ENCODE data around the gene F5. TPM values are rescaled to one million over a fixed set of nuclear protein-coding genes. Genes with fewer than 3 reads are reported as not detected.

The F5 gene
- total RNA-seq, 1 donor from 2014 or later, result 0.62 TPM

GRCh38 chr1:169588112-169588511 is 1.8 kb upstream of the F5 start:
- no peak for DNase-seq

- no peak for DNase-seq
Measured at GRCh38 chr1:169586067-169586394, 250 bp downstream of the F5 start.

- DNase-seq, result no peak
Measured at GRCh38 chr1:169585181-169585580, 1.1 kb downstream of the F5 start.

DNA sequence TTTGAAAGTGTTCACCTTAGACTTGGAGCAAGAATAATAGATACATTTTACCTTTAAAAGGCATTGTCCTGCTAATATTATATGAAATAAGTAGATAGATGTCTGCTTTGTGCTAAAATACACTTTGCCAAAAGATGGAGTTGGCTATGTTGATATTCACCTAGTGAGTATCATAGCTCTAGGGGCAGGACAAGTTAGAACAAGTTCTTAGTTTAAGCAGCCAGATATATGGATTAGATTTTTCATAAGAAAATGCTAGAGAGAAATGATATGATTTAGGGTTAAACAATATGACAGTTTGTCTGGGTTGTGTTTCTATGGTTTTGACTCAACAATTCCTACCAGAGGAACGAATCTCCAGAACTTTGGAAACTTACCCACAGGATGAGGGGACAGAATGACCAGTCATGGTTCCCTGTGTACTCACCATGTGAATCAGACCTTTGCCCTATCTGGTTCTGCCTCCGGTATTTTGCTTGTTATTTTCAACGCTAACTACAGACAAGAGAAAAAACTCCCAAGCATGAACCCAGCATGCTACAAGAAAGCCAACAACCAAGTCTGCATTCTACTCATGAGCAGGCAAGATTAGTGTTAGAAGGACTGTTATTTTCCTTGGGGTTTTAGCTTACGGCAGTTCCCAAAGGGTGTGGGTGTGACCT is 1.7 kb downstream of the F5 start:
- no peak for DNase-seq

- no peak for DNase-seq
Measured at GRCh38 chr1:169577981-169578738, 8.1 kb downstream of the F5 start.

DNA sequence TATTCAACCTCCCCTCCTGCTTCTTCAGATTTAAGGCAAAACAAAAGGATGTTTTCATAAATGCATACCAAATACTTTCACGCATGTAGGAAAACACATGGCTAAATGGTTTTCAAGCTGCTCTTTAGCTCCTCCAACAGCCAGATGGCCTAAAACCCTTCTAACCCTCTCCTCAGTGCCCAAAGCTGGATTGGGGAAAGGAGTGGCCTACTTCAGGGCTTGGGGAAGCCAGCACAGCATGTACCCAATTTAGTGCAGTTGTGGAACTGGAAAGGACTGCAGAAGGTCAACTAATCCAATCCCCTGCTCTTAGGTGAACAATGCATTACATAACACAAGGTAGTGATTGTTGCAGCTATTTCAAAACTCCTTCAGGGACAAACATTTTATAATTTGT is 9.3 kb downstream of the F5 start:
- no peak for DNase-seq

DNA sequence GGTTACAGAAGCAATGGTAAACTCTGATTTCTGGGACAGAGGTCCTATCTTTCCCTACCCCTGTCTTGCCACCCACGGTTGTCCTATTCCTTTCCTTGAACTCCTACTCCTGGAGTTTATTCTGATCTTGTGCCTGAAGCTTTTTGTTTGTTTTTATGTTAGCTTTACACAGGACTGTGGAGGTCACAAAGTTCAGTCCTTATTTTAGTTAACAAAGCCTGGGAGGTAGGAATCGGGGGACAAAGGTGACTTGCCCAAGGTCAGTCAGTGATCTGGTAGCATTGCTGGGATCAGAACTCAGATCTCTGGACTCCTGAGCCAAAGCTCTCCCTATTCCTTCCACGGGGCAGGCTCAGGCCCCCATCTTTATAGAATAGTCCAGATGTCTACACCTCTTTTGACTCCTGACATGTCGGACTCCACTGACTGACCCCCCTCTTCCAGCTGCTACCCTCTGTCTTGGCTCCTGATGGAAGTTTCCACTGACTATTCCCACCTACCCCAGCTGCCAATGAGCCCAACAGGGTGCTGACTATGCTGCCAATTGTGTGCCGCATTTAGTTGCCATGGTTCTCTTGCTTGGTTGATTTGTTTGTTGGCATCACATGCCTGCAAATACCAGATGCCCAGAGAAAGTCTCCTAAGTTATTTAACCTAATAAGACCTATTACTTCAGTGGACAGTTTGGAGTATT is 9.9 kb downstream of the F5 start:
- DNase-seq, result no peak

GRCh38 chr1:169574336-169574735 is 11.9 kb downstream of the F5 start:
- DNase-seq, result no peak

- no peak for DNase-seq
Measured at GRCh38 chr1:169572187-169572586, 14.1 kb downstream of the F5 start.

- no peak for DNase-seq
Measured at GRCh38 chr1:169571450-169571849, 14.8 kb downstream of the F5 start.

DNA sequence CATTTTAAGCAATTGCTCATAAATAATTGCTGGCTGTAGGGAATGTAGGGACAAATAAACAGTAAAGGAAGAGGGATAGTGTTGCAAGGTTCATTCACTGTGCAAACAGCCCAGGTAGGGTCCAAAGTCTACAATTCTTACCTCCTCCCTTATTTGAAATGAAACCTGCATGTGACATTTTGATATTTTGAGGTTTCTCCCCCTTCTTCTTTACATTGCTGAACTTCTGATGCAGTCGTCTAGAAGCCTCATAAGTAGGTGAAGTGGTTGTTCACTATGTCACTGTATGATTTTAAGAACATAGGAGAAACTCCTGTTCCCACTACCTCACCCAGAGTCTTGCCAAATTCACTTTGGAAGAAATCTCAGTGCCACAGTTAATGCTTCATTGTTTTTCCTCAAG is 16.1 kb downstream of the F5 start:
- DNase-seq, result no peak

DNA sequence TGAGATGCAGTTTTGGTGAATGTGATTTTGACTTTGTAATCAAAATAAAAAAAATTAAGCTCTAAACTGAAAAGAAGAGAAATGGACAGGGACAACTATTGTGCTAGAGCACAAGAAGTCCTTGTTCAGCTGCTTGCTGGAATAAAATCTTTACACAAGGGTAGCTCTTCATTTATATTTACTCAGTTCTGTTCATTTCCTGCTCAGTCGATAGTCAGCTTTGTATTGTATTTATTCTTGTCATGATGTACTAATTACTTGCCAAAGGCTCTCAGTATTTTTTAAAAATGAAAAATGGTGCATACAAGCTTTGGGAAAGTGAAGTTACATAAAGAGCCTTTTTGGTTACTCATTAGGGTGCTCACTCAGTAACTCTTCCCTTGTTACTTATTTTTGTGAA is 17.8 kb downstream of the F5 start:
- no peak for DNase-seq

GRCh38 chr1:169565335-169566271 is 20.7 kb downstream of the F5 start:
- no peak for DNase-seq

DNA sequence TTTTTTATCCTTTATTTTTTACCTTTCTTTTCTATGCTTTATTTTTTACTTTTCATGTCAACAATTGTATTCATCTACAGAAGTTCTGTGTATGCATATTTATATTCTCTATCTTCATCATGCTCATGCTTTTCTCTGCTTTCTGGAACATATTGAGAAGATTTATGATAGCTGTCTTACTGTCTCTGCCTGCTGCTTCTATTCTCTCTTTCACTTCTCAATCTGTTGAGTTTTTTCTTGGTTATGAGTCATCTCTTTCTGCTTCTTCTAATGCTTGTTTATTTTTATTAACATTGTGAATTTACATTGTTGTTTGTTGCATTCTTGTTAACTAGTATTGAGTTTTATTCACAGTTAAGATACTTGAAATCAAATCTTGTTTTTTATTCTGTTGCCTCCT is 22.6 kb downstream of the F5 start:
- no peak for DNase-seq

- no peak for DNase-seq
Measured at GRCh38 chr1:169563019-169563615, 23.2 kb downstream of the F5 start.

DNA sequence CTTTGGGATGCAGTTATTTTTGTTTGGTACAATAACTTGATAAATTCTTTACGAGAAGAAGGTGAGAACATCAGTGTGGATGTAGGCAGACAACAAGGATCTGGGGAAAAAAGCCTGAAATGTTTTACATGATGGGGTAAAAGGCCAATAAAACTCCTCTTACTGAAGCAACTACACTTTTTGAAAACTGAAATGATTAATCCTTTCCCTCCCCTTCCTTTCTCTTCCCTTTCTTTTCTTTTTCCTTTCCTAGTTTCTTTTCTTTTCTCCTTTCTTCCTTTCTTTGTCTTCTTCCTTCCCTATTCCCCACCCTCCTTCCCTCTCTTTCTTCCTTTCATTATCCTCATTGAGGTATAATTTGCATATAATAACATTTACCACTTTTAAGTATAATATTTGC is 24.6 kb downstream of the F5 start:
- DNase-seq, result no peak

DNA sequence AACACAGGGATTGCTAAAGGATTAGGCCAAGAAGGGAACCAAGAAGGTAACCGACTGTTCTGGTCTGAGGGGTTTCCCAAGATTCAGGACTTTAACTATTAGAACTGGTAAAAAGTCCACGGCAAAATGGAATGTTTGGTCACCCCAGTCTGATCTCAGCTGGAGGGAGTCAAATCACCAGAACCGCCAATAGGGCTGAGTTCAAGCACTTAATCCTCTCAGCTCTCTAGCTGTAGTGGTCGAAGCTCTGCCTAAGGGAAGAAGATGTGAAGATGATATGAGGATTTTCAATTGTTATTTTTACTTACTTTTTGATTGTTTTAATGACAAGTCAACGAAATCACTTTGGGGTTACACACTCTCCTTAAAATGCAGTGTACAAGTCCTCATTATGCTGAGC is 29.1 kb downstream of the F5 start:
- DNase-seq, result no peak

GRCh38 chr1:169550294-169550693 is 36.0 kb downstream of the F5 start:
- DNase-seq, result peak; percentile 61

DNA sequence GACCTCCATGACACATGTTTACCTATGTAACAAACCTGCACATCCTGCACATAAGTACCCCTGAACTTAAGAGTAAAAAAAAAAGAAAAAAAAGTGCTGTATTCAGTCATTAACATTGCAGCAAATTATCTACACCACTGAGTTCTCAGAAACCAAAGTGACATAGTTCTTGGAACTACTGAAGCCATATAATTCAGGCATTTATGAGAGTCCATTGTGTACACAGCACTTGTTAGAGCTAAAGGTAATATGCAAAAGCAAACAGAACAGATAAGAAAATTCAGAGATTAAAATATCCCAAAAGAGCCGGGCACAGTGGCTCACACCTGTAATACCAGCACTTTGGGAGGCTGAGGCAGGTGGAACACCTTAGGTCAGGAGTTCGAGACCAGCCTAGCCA is 38.0 kb downstream of the F5 start:
- DNase-seq, result no peak

DNA sequence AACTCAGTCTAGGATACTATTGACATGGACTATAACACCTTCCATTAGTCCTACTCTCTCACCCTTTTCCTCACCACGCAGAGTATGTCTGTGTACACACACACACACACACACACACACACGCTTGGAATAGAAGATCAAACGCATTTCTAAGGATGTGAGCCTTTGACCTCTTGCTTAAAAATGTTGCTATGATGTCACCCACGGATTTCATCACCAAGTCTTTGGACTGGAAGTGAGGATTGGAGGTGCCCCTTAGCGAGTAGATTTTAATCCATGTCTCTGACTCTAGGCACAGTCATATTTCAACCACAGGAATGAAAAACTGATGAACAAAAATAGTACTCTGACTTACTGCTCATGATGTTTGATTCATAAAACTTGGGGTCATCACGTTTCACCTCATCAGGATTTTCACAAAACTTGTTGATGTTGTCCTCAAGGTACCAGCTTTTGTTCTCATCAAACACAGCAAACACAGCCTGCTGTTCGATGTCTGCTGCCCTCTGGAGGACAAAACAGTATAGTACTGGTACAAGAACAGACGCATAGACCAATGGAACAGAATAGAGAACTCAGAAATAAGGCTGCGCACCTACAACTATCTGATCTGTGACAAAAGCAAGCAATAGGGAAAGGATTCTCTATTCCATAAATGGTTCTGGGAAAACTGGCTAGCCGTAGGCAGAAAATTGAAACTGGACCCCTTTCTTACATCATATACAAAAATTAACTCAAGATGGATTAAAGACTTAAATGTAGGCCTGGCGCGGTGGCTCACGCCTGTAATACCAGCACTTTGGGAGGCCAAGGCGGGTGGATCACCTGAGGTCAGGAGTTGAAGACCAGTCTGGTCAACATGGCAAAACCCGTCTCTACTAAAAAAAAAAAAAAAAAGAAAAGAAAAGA is 39.9 kb downstream of the F5 start:
- peak; percentile 88 for DNase-seq

DNA sequence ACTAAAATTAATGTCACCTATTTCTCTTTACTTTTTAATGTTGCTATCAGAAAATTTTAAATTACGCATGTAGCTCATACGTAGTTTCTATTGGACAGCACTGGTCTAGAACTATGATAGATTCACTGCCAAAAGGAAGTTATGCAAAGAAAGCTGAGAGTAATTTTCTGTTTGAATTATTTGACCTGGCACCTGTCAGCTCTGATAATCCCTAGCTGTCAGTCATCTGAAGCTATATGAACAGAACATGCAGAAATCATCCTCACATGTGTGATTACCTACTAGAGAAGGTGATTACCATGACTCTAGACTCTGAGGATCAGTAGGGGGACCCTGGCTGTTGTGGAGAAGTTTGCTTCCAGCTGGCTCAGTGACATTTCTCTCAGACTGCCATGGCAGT is 40.8 kb downstream of the F5 start:
- no peak for DNase-seq

Measured in tongue (tissue), 2 donors.